ENCODE results near the gene SMG6. TPM values are rescaled to one million over a fixed set of nuclear protein-coding genes. Genes with fewer than 3 reads are reported as not detected.

SMG6 gene
- total and polyA plus RNA-seq, 2 of the 13 experiments (the other 11 are each of a cell fraction or from before 2014, with no cell fraction given) = 4.6 to 14.6 TPM

GRCh38 chr17:2029911-2030778 is 273.4 kb downstream of the SMG6 start, which contains the start of gene DPH1 (continued):
- TF ChIP-seq DNMT3B (CRISPR knock-in tag; conservative IDR thresholded peaks at IDR 0.05) = peak; percentile 66; the same call in 1 of the 2 replicates
- no peak for TF ChIP-seq ZNF512 (CRISPR knock-in tag; IDR thresholded peaks at IDR 0.05)
- no peak for TF ChIP-seq NR2F2 (IDR thresholded peaks at IDR 0.05; ENCODE audit: borderline replicate concordance, low read depth)
- no peak for TF ChIP-seq PAX8 (CRISPR knock-in tag; IDR thresholded peaks at IDR 0.05; ENCODE audit: borderline replicate concordance)
- 0 out of 2 replicates have a peak, but pooled peaks have one; percentile 29 for TF ChIP-seq ZBTB7A (CRISPR knock-in tag; IDR thresholded peaks at IDR 0.05)
- TF ChIP-seq FLYWCH1 (CRISPR knock-in tag; IDR thresholded peaks at IDR 0.05) = no peak
- TF ChIP-seq FIP1L1 (IDR thresholded peaks at IDR 0.05; ENCODE audit: borderline replicate concordance, insufficient read depth, low read depth, low read length) = no peak
- peak; percentile 59 for TF ChIP-seq ARID3A (IDR thresholded peaks at IDR 0.05; ENCODE audit: low read depth, low read length)
- TF ChIP-seq, protein P1, sequence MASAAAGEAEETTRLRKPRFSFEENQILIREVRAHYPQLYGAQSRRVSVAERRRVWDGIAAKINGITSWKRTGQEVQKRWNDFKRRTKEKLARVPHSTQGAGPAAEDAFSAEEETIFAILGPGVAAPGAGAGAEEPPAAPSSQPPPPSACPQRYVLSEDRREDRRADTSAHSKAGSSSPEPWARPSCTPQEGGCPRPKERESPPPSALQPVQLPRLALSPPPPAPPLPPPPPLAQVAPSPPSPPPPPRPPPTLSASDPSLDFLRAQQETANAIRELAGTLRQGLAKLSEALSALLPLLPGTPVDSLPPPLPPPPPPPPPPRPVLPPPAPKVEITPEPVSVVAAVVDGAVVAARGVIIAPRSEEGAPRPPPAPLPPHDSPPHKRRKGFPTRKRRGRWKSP (CRISPR knock-in tag; IDR thresholded peaks at IDR 0.05) = peak; percentile 60
- peak; percentile 63 for TF ChIP-seq FOXO1 (CRISPR knock-in tag; IDR thresholded peaks at IDR 0.05)
- TF ChIP-seq, protein P2, sequence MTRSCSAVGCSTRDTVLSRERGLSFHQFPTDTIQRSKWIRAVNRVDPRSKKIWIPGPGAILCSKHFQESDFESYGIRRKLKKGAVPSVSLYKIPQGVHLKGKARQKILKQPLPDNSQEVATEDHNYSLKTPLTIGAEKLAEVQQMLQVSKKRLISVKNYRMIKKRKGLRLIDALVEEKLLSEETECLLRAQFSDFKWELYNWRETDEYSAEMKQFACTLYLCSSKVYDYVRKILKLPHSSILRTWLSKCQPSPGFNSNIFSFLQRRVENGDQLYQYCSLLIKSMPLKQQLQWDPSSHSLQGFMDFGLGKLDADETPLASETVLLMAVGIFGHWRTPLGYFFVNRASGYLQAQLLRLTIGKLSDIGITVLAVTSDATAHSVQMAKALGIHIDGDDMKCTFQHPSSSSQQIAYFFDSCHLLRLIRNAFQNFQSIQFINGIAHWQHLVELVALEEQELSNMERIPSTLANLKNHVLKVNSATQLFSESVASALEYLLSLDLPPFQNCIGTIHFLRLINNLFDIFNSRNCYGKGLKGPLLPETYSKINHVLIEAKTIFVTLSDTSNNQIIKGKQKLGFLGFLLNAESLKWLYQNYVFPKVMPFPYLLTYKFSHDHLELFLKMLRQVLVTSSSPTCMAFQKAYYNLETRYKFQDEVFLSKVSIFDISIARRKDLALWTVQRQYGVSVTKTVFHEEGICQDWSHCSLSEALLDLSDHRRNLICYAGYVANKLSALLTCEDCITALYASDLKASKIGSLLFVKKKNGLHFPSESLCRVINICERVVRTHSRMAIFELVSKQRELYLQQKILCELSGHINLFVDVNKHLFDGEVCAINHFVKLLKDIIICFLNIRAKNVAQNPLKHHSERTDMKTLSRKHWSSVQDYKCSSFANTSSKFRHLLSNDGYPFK (CRISPR knock-in tag; IDR thresholded peaks at IDR 0.05; ENCODE audit: borderline replicate concordance) = peak; percentile 94
- no peak for TF ChIP-seq ZNF510 (CRISPR knock-in tag; IDR thresholded peaks at IDR 0.05; ENCODE audit: low read depth)
- no peak for TF ChIP-seq ZNF160 (CRISPR knock-in tag; IDR thresholded peaks at IDR 0.05)
- no peak; the same call in 1 of the 2 replicates for TF ChIP-seq E2F1 (CRISPR knock-in tag; IDR thresholded peaks at IDR 0.05)
- no peak for TF ChIP-seq TCF12 (IDR thresholded peaks at IDR 0.05)
- TF ChIP-seq TCF12 (CRISPR knock-in tag; IDR thresholded peaks at IDR 0.05) = no peak
- no peak for TF ChIP-seq BRCA1 (CRISPR knock-in tag; IDR thresholded peaks at IDR 0.05)
- peak; percentile 91 for TF ChIP-seq SP4 (CRISPR knock-in tag; IDR thresholded peaks at IDR 0.05)
- no peak for TF ChIP-seq NCOR1 (IDR thresholded peaks at IDR 0.05; ENCODE audit: borderline replicate concordance, low read length)
- 0 out of 2 replicates have a peak, but pooled peaks have one; percentile 28 for TF ChIP-seq ZNF256 (CRISPR knock-in tag; conservative IDR thresholded peaks at IDR 0.05)
- TF ChIP-seq ISX (CRISPR knock-in tag; conservative IDR thresholded peaks at IDR 0.05) = no peak

Measured in HepG2 (cell line).